ENCODE data around the gene NTM.

The NTM gene

DNA sequence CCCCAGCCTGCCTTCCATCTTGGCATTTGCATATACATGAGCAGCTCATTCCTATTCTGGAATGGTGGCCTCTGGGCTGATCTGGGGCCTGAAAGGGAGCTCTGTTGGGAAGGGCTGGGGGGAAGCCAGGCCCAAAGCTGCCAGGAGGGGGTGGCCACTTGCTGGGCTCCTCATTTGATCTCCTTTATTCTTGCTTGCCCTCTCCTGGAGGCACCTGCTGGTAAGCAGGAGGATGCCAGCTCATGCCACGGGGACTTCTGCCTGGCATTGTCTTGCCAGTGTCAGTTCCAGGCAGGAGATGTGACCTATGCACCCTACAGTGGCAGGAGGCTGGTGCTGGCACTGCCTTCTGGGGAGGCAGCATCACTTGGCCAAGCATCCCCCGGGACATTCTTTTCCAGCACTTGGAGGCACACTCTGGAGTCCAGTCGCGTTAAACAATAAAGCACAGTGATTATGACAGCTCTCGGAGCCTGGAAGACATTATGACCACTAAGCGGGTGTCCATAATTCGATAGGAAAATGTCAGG is 128.3 kb downstream of the NTM start:
- Histone ChIP-seq H3K27ac (ENCODE audit: low read length) (no peak overlapping the region), H3K27me3 (ENCODE audit: control insufficient read depth in 1 of 2, insufficient read depth in 2 of 2, low read length in 2 of 2) (no peaks in the 10 kb centered on the region), H3K9me3 (ENCODE audit: control insufficient read depth in 2 of 2, low read length in 2 of 2) (no peaks in the 10 kb centered on the region), H3K9ac (ENCODE audit: low read length in 2 of 2) (no peak overlapping the region), H3K4me1 (ENCODE audit: control insufficient read depth, insufficient read depth, low read length) (peaks cover 10% of the 10 kb centered on the region), H3K36me3 (ENCODE audit: control insufficient read depth in 2 of 2, insufficient read depth in 2 of 2, low read length in 2 of 2) (no peaks in the 10 kb centered on the region), H3K4me3 (ENCODE audit: low read length in 2 of 2) (no peak overlapping the region)

DNA sequence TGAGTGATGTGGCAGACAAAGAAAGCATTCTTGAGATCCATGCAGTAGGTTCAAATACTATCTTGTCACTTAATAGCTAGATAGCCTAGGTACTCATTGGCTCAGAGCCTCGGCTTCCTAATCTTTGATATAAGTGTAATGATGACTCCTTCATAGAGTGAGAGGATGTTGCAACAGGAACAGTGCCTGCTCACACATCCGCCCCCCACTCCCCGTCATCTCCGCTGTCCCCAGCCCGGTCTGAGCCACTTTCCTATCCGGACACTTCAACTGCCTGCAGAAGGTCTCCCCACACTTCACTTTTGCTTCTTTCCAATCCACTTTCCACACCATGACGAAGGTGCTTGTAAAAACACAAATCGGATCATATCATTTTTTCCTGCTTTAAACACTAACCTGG is 128.8 kb downstream of the NTM start:
- H3K27ac ChIP-seq (ENCODE audit: low read length): no peak overlapping the region
- no peaks in the 10 kb centered on the region for H3K9me3 ChIP-seq (ENCODE audit: control insufficient read depth in 2 of 2, low read length in 2 of 2)
- H3K36me3 ChIP-seq (ENCODE audit: control insufficient read depth in 2 of 2, insufficient read depth in 2 of 2, low read length in 2 of 2): no peaks in the 10 kb centered on the region
- H3K4me1 ChIP-seq (ENCODE audit: control insufficient read depth, insufficient read depth, low read length): peaks cover 12% of the 10 kb centered on the region
- H3K9ac ChIP-seq (ENCODE audit: low read length in 2 of 2): no peak overlapping the region
- no peak overlapping the region for H3K4me3 ChIP-seq (ENCODE audit: low read length in 2 of 2)
- H3K27me3 ChIP-seq (ENCODE audit: control insufficient read depth in 1 of 2, insufficient read depth in 2 of 2, low read length in 2 of 2): no peaks in the 10 kb centered on the region

DNA sequence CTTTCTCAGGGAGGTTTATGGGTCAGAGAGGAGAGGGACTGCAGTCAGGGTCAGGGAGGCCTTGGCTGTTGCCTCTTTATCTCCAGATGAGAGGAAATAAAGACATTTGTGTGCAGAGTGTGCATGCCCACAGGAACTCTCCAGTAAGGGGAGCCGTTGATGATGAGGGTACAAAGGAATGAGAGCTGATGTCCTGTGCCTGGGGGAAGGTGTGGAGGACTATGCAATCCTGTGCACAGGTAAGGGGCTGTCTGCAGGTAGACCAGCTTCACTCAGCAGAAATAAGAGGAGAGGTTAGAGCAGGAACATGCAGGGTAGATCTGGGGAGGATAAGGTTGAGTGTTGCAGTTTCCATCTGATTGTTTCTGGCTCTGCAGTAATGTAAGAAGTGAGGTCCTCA is 132.6 kb downstream of the NTM start:
- H3K36me3 ChIP-seq (ENCODE audit: control insufficient read depth in 2 of 2, insufficient read depth in 2 of 2, low read length in 2 of 2): no peaks in the 10 kb centered on the region
- no peaks in the 10 kb centered on the region for H3K9me3 ChIP-seq (ENCODE audit: control insufficient read depth in 2 of 2, low read length in 2 of 2)
- peaks cover 5% of the 10 kb centered on the region for H3K4me1 ChIP-seq (ENCODE audit: control insufficient read depth, insufficient read depth, low read length)
- no peak overlapping the region for H3K9ac ChIP-seq (ENCODE audit: low read length in 2 of 2)
- no peak overlapping the region for H3K27ac ChIP-seq (ENCODE audit: low read length)
- peaks cover 3 to 5% of the 10 kb centered on the region in 2 donors for H3K27me3 ChIP-seq (ENCODE audit: control insufficient read depth in 1 of 2, insufficient read depth in 2 of 2, low read length in 2 of 2)
- no peak overlapping the region for H3K4me3 ChIP-seq (ENCODE audit: low read length in 2 of 2)

DNA sequence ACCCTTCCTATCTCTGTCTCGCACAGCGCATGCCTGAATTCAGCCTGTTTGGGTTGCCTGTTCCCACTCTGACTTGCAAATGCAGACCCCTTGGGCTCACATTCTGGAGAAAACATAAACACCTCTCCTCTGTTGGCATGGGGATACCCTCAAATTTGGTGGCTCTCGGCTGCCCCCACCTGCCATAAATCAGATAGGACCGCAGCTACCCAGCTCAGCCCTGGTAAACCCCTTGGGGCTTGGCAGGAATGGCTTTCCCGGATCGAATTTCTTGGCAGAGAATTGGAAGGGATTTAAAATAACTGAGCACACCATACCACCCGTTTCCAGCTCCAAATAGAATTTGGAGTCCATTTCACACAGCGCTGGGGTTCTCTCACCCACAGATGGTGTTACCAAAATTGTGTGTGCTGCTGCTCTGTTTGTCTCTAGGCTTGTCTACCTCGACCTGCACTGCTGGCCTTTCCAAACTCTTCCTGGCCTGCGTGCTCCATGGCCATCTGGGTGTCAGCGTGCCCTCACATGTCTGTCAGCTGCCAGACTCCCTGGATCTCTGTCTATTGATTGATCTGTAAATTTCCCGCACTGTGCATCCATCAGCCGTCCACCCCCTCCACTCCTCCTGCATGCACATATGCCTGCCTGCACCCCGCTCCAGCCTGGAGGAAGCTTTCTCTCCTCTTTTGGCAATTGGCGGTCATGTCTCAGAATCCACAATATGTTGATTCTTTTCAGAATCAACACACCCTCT is 134.0 kb downstream of the NTM start:
- Histone ChIP-seq H3K9ac (ENCODE audit: low read length in 2 of 2) (no peak overlapping the region), H3K27me3 (ENCODE audit: control insufficient read depth in 1 of 2, insufficient read depth in 2 of 2, low read length in 2 of 2) (peaks cover 3 to 5% of the 10 kb centered on the region in 2 donors), H3K36me3 (ENCODE audit: control insufficient read depth in 2 of 2, insufficient read depth in 2 of 2, low read length in 2 of 2) (no peaks in the 10 kb centered on the region), H3K27ac (ENCODE audit: low read length) (no peak overlapping the region), H3K9me3 (ENCODE audit: control insufficient read depth in 2 of 2, low read length in 2 of 2) (no peaks in the 10 kb centered on the region), H3K4me3 (ENCODE audit: low read length in 2 of 2) (no peak overlapping the region), H3K4me1 (ENCODE audit: control insufficient read depth, insufficient read depth, low read length) (peaks cover 5% of the 10 kb centered on the region)

DNA sequence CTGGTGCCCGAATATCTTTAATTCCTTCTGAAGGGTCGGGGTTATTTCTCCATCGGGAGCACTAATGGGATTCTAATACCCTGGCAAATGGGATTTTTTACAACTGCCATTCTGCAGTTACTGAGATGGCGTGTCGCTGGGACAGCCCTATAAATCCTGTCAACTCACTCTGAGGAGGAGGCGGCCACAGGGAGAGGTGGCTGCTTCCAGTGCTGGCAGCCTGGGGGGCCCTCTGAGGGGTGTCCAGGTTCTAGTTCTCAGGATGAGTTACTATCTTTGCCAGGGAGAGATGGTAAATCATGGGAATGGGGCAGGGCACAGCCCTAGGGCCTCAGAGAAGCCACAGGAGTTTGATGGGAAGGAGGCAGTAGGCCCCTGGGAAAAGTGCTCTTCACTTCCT is 135.9 kb downstream of the NTM start:
- Histone ChIP-seq H3K9ac (ENCODE audit: low read length in 2 of 2) (no peak overlapping the region), H3K4me3 (ENCODE audit: low read length in 2 of 2) (no peak overlapping the region), H3K27me3 (ENCODE audit: control insufficient read depth in 1 of 2, insufficient read depth in 2 of 2, low read length in 2 of 2) (peaks cover 3 to 5% of the 10 kb centered on the region in 2 donors), H3K4me1 (ENCODE audit: control insufficient read depth, insufficient read depth, low read length) (peaks cover 5% of the 10 kb centered on the region), H3K27ac (ENCODE audit: low read length) (no peak overlapping the region), H3K36me3 (ENCODE audit: control insufficient read depth in 2 of 2, insufficient read depth in 2 of 2, low read length in 2 of 2) (no peaks in the 10 kb centered on the region), H3K9me3 (ENCODE audit: control insufficient read depth in 2 of 2, low read length in 2 of 2) (no peaks in the 10 kb centered on the region)

DNA sequence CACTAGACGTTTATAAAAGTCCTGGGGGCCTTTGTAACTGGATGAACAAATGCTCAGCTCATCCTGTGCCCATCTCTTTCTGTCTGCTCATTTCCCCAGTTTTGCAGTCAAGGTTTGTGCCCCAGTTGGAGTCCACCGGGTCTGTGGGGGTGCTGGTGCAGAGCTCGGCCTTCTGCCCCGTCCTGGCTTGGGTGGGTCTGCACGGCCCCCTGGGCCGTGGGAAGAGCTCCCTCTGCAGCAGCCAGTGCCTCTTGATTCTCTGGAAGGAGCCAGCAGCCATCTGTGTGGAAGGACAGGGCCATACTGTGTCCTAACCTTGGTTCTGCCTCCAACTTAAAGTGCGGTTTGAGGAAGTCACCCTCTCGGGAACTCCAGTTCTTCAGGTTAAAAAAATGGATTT is 140.2 kb downstream of the NTM start:
- Histone ChIP-seq H3K27me3 (ENCODE audit: control insufficient read depth in 1 of 2, insufficient read depth in 2 of 2, low read length in 2 of 2) (peaks cover 0 to 2% of the 10 kb centered on the region in 2 donors), H3K9ac (ENCODE audit: low read length in 2 of 2) (no peak overlapping the region), H3K36me3 (ENCODE audit: control insufficient read depth in 2 of 2, insufficient read depth in 2 of 2, low read length in 2 of 2) (no peaks in the 10 kb centered on the region), H3K9me3 (ENCODE audit: control insufficient read depth in 2 of 2, low read length in 2 of 2) (no peaks in the 10 kb centered on the region), H3K4me3 (ENCODE audit: low read length in 2 of 2) (no peak overlapping the region), H3K4me1 (ENCODE audit: control insufficient read depth, insufficient read depth, low read length) (no peaks in the 10 kb centered on the region), H3K27ac (ENCODE audit: low read length) (no peak overlapping the region)

DNA sequence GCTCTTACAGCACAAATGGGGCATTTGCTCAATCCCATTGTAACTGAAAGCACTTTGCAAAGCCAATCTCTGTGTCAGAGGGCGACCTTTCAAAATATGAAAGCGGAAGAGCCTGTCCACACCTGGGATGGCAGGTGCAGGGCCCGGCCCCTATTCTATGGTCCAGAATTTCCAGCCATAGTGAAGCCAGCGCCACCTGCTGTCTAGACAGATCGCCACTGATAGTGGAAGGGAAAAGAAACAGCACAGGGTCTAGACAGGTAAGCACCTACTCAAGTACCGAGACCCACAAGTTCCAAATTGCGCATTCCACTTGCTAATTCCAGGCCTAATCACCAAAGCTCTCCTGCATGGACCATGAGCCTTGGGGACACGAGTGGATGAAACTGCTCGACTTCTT is 141.4 kb downstream of the NTM start:
- H3K4me3 ChIP-seq (ENCODE audit: low read length in 2 of 2): no peak overlapping the region

DNA sequence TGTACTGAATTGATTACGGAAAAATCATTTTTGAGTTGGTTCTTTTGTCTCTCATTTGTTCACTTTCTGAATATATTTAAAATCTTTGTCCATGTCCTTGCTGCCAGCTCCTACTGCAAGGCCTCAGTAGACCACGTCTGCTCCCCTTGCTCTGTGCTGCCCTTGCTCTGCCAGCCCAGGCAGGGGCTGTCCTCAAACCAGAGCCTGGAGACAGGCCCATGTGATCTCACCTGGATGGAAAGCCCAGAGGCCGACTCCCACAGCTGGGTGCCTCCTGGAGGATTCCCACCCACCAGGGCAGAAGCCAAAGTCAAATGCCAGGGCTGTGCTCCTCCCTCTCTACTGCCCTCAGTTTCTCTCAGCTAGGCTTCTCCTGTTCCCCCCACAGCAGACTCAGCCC is 141.8 kb downstream of the NTM start:
- Histone ChIP-seq H3K27ac (ENCODE audit: low read length) (no peak overlapping the region), H3K4me3 (ENCODE audit: low read length in 2 of 2) (no peak overlapping the region), H3K9ac (ENCODE audit: low read length in 2 of 2) (no peak overlapping the region), H3K36me3 (ENCODE audit: control insufficient read depth in 2 of 2, insufficient read depth in 2 of 2, low read length in 2 of 2) (no peaks in the 10 kb centered on the region), H3K4me1 (ENCODE audit: control insufficient read depth, insufficient read depth, low read length) (no peaks in the 10 kb centered on the region), H3K9me3 (ENCODE audit: control insufficient read depth in 2 of 2, low read length in 2 of 2) (no peaks in the 10 kb centered on the region), H3K27me3 (ENCODE audit: control insufficient read depth in 1 of 2, insufficient read depth in 2 of 2, low read length in 2 of 2) (no peaks in the 10 kb centered on the region)

More for the DNA sequence above, 141.4 kb downstream of the NTM start:
- no peak overlapping the region for H3K27ac ChIP-seq (ENCODE audit: low read length)
- H3K27me3 ChIP-seq (ENCODE audit: control insufficient read depth in 1 of 2, insufficient read depth in 2 of 2, low read length in 2 of 2): no peaks in the 10 kb centered on the region
- no peaks in the 10 kb centered on the region for H3K4me1 ChIP-seq (ENCODE audit: control insufficient read depth, insufficient read depth, low read length)
- no peaks in the 10 kb centered on the region for H3K9me3 ChIP-seq (ENCODE audit: control insufficient read depth in 2 of 2, low read length in 2 of 2)
- H3K9ac ChIP-seq (ENCODE audit: low read length in 2 of 2): no peak overlapping the region
- no peaks in the 10 kb centered on the region for H3K36me3 ChIP-seq (ENCODE audit: control insufficient read depth in 2 of 2, insufficient read depth in 2 of 2, low read length in 2 of 2)

DNA sequence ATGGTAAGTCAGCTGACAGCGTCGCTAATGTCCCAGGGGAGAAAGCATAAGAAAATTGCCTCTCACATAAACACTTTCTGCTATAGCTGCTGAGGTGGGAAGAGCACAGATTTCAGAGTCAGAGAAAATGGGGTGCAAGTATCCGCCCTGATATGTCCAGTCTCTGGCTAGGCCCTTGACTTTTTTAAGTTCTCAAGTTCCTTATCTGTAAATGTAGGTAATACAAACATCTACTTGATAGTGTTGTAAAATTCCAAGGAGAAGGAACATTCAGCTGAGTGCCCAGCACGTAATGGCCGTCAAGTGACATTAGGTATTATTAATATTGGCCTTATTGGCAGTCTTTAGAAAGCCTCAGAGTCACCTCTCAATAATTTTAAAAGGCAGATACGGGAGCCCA is 143.6 kb downstream of the NTM start:
- Histone ChIP-seq H3K4me1 (ENCODE audit: control insufficient read depth, insufficient read depth, low read length) (no peaks in the 10 kb centered on the region), H3K4me3 (ENCODE audit: low read length in 2 of 2) (no peak overlapping the region), H3K9ac (ENCODE audit: low read length in 2 of 2) (no peak overlapping the region), H3K9me3 (ENCODE audit: control insufficient read depth in 2 of 2, low read length in 2 of 2) (no peaks in the 10 kb centered on the region), H3K36me3 (ENCODE audit: control insufficient read depth in 2 of 2, insufficient read depth in 2 of 2, low read length in 2 of 2) (no peaks in the 10 kb centered on the region), H3K27me3 (ENCODE audit: control insufficient read depth in 1 of 2, insufficient read depth in 2 of 2, low read length in 2 of 2) (no peaks in the 10 kb centered on the region), H3K27ac (ENCODE audit: low read length) (no peak overlapping the region)

DNA sequence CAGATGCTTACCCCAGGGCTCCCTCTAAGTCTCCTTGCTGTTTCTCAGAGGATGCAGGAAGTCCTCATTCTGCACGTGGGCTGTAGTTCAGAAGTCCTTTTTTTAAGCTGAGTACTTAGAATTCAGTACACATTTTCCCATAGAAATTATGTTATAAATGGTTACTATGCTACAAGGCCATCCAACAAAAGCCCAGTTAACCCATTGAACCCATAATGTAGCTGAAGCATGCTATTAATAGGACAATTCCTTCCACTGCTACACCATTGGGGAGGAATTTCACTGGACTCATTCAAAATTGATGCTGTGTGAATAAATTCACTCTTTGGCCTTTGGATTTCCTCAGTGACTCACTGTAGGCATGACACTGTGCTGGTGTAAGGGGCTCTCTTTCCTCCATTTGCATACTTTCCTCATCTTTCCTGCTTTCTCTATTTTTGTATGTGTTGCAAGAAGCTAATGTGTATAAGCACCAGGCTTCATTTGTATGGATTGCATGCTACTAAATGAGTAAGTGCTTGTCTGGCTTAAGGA is 148.0 kb downstream of the NTM start:
- H3K9me3 ChIP-seq (ENCODE audit: control insufficient read depth in 2 of 2, low read length in 2 of 2): no peaks in the 10 kb centered on the region
- H3K36me3 ChIP-seq (ENCODE audit: control insufficient read depth in 2 of 2, insufficient read depth in 2 of 2, low read length in 2 of 2): no peaks in the 10 kb centered on the region
- H3K27me3 ChIP-seq (ENCODE audit: control insufficient read depth in 1 of 2, insufficient read depth in 2 of 2, low read length in 2 of 2): no peaks in the 10 kb centered on the region
- no peaks in the 10 kb centered on the region for H3K4me1 ChIP-seq (ENCODE audit: control insufficient read depth, insufficient read depth, low read length)
- H3K27ac ChIP-seq (ENCODE audit: low read length): no peak overlapping the region
- H3K9ac ChIP-seq (ENCODE audit: low read length in 2 of 2): no peak overlapping the region
- no peak overlapping the region for H3K4me3 ChIP-seq (ENCODE audit: low read length in 2 of 2)

DNA sequence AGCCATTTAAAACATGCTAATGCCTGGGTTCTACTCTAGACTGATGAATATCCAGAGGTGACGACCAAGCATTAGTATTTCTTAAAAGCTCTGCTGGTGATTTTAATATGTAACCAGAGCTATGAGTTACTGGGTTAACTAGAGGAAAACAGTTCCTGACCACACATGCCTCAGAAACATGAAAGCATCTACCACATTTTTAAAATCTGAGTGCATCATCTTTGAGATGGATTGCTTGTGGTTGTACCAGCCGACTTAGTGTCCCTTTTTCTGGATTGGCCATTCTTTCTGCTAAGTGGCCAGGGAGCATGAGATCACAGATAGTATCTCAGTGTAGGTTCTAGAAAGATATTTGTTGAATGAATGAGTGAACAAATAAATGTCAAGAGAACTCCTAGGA is 152.4 kb downstream of the NTM start:
- no peak overlapping the region for H3K4me3 ChIP-seq (ENCODE audit: low read length in 2 of 2)
- peaks cover 0 to 6% of the 10 kb centered on the region in 2 donors for H3K27me3 ChIP-seq (ENCODE audit: control insufficient read depth in 1 of 2, insufficient read depth in 2 of 2, low read length in 2 of 2)
- H3K9ac ChIP-seq (ENCODE audit: low read length in 2 of 2): no peak overlapping the region
- H3K27ac ChIP-seq (ENCODE audit: low read length): no peak overlapping the region
- H3K36me3 ChIP-seq (ENCODE audit: control insufficient read depth in 2 of 2, insufficient read depth in 2 of 2, low read length in 2 of 2): no peaks in the 10 kb centered on the region
- no peaks in the 10 kb centered on the region for H3K9me3 ChIP-seq (ENCODE audit: control insufficient read depth in 2 of 2, low read length in 2 of 2)
- H3K4me1 ChIP-seq (ENCODE audit: control insufficient read depth, insufficient read depth, low read length): no peaks in the 10 kb centered on the region
